Trophoblast cell (in vitro differentiated cells and primary cell): ENCODE measurements around the gene ANKS6.
A peak's percentile ranks its signal among the peaks of the same experiment; 100 is the strongest.

Source experiments
- DNase-seq, 2 donors: peaks; one replicate each; pipeline ENCODE4 v3.0.0-alpha.2; 2016
- H2AFZ ChIP-seq: 2 replicates; pipeline ENCODE4 v1.6.1; 2013; ENCODE audit warnings: low read length, moderate library complexity, mild to moderate bottlenecking; ENCODE audit not compliant: insufficient read depth, poor library complexity
- H2AK5ac ChIP-seq: 2 replicates; pipeline ENCODE4 v1.6.1; 2013; ENCODE audit warnings: mild to moderate bottlenecking, low read length
- H2BK120ac ChIP-seq: 2 replicates; pipeline ENCODE4 v1.6.1; 2013; ENCODE audit warnings: low read length, mild to moderate bottlenecking, moderate library complexity; ENCODE audit not compliant: insufficient read depth, poor library complexity
- H2BK12ac ChIP-seq: 2 replicates; pipeline ENCODE4 v1.6.1; 2013; ENCODE audit warnings: mild to moderate bottlenecking, low read length, moderate library complexity
- H2BK5ac ChIP-seq: 2 replicates; pipeline ENCODE4 v1.6.1; 2013; ENCODE audit warnings: low read length, low read depth, moderate library complexity, mild to moderate bottlenecking; ENCODE audit not compliant: poor library complexity
- H3K14ac ChIP-seq: 2 replicates; pipeline ENCODE4 v1.6.1; 2013; ENCODE audit warnings: mild to moderate bottlenecking, low read length
- H3K18ac ChIP-seq: 2 replicates; pipeline ENCODE4 v1.6.1; 2013; ENCODE audit warnings: mild to moderate bottlenecking, low read length
- H3K23ac ChIP-seq: 2 replicates; pipeline ENCODE4 v1.6.1; 2013; ENCODE audit warnings: low read length
- H3K27ac ChIP-seq: 2 replicates; pipeline ENCODE4 v1.5.1; 2013; ENCODE audit warnings: low read depth, mild to moderate bottlenecking, inconsistent platforms, low read length, moderate library complexity
- H3K27me3 ChIP-seq: 2 replicates; pipeline ENCODE4 v1.6.1; 2013; ENCODE audit warnings: inconsistent platforms, mild to moderate bottlenecking, low read length, moderate library complexity; ENCODE audit not compliant: insufficient read depth
- H3K36me3 ChIP-seq, 2 experiments: 1 replicate in 1 of 2; 2 replicates in 1 of 2; pipeline ENCODE4 v1.6.1; 2013; ENCODE audit warnings: low read length in 2 of 2, mild to moderate bottlenecking in 2 of 2, moderate library complexity in 1 of 2; ENCODE audit not compliant: insufficient read depth in 2 of 2, control insufficient read depth in 1 of 2
- H3K4ac ChIP-seq: 2 replicates; pipeline ENCODE4 v1.6.1; 2013; ENCODE audit warnings: low read depth, mild to moderate bottlenecking, low read length, moderate library complexity
- H3K4me1 ChIP-seq, 2 experiments: 1 replicate in 1 of 2; 2 replicates in 1 of 2; pipeline ENCODE4 v1.6.1; 2013; ENCODE audit warnings: low read length in 2 of 2, mild to moderate bottlenecking in 2 of 2, moderate library complexity in 1 of 2; ENCODE audit not compliant: insufficient read depth in 2 of 2, control insufficient read depth in 1 of 2
- H3K4me2 ChIP-seq: 2 replicates; pipeline ENCODE4 v1.6.1; 2013; ENCODE audit warnings: inconsistent platforms, mild to moderate bottlenecking, low read length, moderate library complexity
- H3K4me3 ChIP-seq: 2 replicates; pipeline ENCODE4 v1.5.1; 2013; ENCODE audit warnings: mild to moderate bottlenecking, low read depth, low read length, inconsistent platforms
- H3K79me1 ChIP-seq: one replicate; pipeline ENCODE4 v1.6.1; 2013; ENCODE audit warnings: low read length
- H3K79me2 ChIP-seq: 2 replicates; pipeline ENCODE4 v1.6.1; 2013; ENCODE audit warnings: low read length, mild to moderate bottlenecking; ENCODE audit not compliant: control insufficient read depth, insufficient read depth, poor library complexity
- H3K9ac ChIP-seq: 2 replicates; pipeline ENCODE4 v1.6.1; 2013; ENCODE audit warnings: mild to moderate bottlenecking, low read length
- H3K9me3 ChIP-seq: 2 replicates; pipeline ENCODE4 v1.6.1; 2013; ENCODE audit warnings: low read depth, mild to moderate bottlenecking, control low read depth, inconsistent platforms, low read length; ENCODE audit not compliant: insufficient read depth
- H4K12ac ChIP-seq: 2 replicates; pipeline ENCODE4 v1.6.1; 2013; ENCODE audit warnings: low read depth, mild to moderate bottlenecking, low read length, moderate library complexity
- H4K8ac ChIP-seq: 2 replicates; pipeline ENCODE4 v1.6.1; 2013; ENCODE audit warnings: low read depth, mild to moderate bottlenecking, low read length, moderate library complexity
- H4K91ac ChIP-seq: one replicate; pipeline ENCODE4 v1.6.1; 2013; ENCODE audit warnings: low read depth, mild to moderate bottlenecking, low read length, moderate library complexity
- WGBS: extraction: QIAGEN DNeasy Blood & Tissue Kit; methylation state at CpG from one replicate; pipeline ENCODE4 v1.1.7; 2013; ENCODE audit warnings: missing lambda C conversion rate; ENCODE audit not compliant: insufficient read length, insufficient coverage; ENCODE audit errors: extremely low coverage; 5-methylcytosine and 5-hydroxymethylcytosine counted together

The ANKS6 gene

DNA sequence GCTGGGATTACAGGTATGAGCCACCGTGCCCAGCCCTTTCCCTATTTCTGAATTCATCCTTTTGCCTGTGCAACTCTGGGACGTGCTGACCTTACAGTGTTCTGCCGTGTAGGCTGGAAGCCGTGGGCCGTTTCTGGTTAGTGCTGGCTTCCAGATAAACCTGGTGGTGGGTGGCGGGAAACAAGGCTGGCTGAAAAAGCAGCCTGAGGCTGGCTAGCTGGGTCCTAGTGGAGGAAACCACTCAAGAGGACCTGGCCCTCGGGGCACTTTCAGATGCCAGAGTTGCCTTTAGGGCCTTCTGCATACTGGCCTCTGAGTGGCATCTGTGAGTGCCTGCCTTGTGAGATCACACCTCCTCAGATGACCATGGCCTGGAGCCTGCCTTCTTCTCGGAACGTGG is 38.0 kb upstream of the ANKS6 start:
- Histone ChIP-seq H3K4ac (no peak overlapping the region), H2BK120ac (no peak overlapping the region), H3K14ac (no peak overlapping the region), H3K4me2 (no peak overlapping the region), H3K36me3 (no peaks in the 10 kb centered on the region), H3K18ac (no peak overlapping the region), H2AK5ac (no peak overlapping the region), H3K27me3 (no peaks in the 10 kb centered on the region), H2BK5ac (no peak overlapping the region), H4K8ac (no peak overlapping the region), H3K23ac (no peak overlapping the region), H2BK12ac (no peak overlapping the region), H4K91ac (no peak overlapping the region), H3K4me1 (no peaks in the 10 kb centered on the region), H2AFZ (no peak overlapping the region), H3K79me2 (no peaks in the 10 kb centered on the region), H4K12ac (no peak overlapping the region), H3K79me1 (no peaks in the 10 kb centered on the region), H3K4me3 (no peak overlapping the region), H3K9me3 (no peaks in the 10 kb centered on the region), H3K27ac (no peak overlapping the region), H3K9ac (no peak overlapping the region)
- peak; percentile 97 to 99 for DNase-seq
- no CpG with 5 or more reads among the region's 9 CpGs for WGBS

DNA sequence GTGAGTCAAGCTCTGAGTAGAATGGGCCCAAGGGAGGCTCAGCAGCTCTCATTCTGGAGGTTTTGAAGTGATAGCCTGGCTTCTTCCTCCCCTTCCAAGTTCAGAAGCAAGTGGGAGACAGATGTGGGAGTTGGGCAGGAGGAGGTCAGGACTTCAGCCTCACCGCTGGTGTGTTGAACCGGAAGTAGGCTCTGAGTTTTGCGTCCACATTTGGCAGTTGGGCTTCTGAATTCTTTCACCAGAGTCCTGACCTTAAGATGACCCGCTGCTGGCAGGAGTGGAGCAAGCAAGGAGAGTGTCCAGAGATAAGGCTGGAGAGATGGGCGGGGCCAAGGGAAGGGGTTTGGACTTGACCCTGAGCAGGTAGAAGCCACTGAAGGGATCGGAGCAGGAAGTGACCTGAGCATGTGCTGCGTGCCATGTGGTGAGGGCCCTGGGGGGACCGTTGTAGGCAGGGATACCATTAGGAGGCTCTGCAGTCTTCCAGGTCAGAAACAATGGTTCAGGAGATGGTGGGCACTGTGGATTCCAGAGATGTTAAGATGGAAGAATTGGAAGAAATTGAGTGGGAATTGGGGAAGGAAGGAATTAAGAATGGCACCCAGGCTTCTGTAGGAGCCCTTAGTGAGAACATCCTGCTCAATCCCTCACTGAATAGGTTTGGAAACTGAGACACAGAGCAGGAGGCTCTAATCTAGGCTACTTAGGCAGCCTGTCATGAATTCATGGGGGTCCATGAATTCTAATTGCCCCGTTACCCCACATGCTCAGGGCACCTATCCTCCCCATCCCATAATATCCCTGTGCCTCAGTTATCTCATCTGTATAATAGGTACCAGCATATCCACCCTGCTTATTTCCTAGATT is 37.0 kb upstream of the ANKS6 start:
- no peak overlapping the region for H3K27ac ChIP-seq
- peak in 1 of 2 donors; percentile 41 for DNase-seq
- no peak overlapping the region for H3K18ac ChIP-seq
- H3K4me2 ChIP-seq: no peak overlapping the region
- H3K4me3 ChIP-seq: no peak overlapping the region
- H3K36me3 ChIP-seq: no peaks in the 10 kb centered on the region
- no peaks in the 10 kb centered on the region for H3K79me1 ChIP-seq
- H2AFZ ChIP-seq: no peak overlapping the region
- H3K14ac ChIP-seq: no peak overlapping the region
- no peaks in the 10 kb centered on the region for H3K79me2 ChIP-seq
- H3K4me1 ChIP-seq: no peaks in the 10 kb centered on the region
- no peaks in the 10 kb centered on the region for H3K9me3 ChIP-seq
- no peak overlapping the region for H2BK120ac ChIP-seq
- no peak overlapping the region for H2BK5ac ChIP-seq
- H3K23ac ChIP-seq: no peak overlapping the region
- H3K4ac ChIP-seq: no peak overlapping the region
- H4K91ac ChIP-seq: no peak overlapping the region
- H3K9ac ChIP-seq: no peak overlapping the region
- no peak overlapping the region for H2BK12ac ChIP-seq
- no peak overlapping the region for H2AK5ac ChIP-seq
- WGBS: no CpG with 5 or more reads among the region's 9 CpGs
- H4K12ac ChIP-seq: no peak overlapping the region
- H3K27me3 ChIP-seq: no peaks in the 10 kb centered on the region
- no peak overlapping the region for H4K8ac ChIP-seq

DNA sequence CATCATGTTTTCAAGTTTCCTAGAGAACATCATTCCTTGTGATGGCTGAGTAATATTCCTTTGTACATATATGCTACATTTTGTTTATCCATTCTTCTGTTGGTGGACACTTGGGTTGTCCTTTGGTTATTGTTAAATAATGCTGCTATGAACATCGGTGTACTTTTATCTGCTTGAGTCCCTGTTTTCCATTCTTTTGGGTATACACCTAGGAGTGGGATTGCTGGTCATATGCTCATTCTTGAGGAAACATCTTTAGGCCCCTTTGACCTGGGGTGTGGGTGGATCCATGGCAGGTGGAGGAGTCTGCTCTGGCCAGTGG is 36.4 kb upstream of the ANKS6 start:
- no peaks in the 10 kb centered on the region for H3K79me2 ChIP-seq
- no peaks in the 10 kb centered on the region for H3K79me1 ChIP-seq
- H3K4me1 ChIP-seq: no peaks in the 10 kb centered on the region
- H3K4me3 ChIP-seq: no peak overlapping the region
- no peak overlapping the region for H3K27ac ChIP-seq
- H2BK5ac ChIP-seq: no peak overlapping the region
- H3K9me3 ChIP-seq: no peaks in the 10 kb centered on the region
- no peak overlapping the region for H2AFZ ChIP-seq
- H4K8ac ChIP-seq: no peak overlapping the region
- H2AK5ac ChIP-seq: no peak overlapping the region
- no peak overlapping the region for H4K91ac ChIP-seq
- no peaks in the 10 kb centered on the region for H3K27me3 ChIP-seq
- no peak overlapping the region for H3K4ac ChIP-seq
- no peak for DNase-seq
- H2BK12ac ChIP-seq: no peak overlapping the region
- H4K12ac ChIP-seq: no peak overlapping the region
- H3K14ac ChIP-seq: no peak overlapping the region
- H3K36me3 ChIP-seq: no peaks in the 10 kb centered on the region
- no peak overlapping the region for H2BK120ac ChIP-seq
- H3K9ac ChIP-seq: no peak overlapping the region
- no CpG with 5 or more reads among the region's 1 CpG for WGBS
- H3K4me2 ChIP-seq: no peak overlapping the region
- H3K18ac ChIP-seq: no peak overlapping the region
- no peak overlapping the region for H3K23ac ChIP-seq

DNA sequence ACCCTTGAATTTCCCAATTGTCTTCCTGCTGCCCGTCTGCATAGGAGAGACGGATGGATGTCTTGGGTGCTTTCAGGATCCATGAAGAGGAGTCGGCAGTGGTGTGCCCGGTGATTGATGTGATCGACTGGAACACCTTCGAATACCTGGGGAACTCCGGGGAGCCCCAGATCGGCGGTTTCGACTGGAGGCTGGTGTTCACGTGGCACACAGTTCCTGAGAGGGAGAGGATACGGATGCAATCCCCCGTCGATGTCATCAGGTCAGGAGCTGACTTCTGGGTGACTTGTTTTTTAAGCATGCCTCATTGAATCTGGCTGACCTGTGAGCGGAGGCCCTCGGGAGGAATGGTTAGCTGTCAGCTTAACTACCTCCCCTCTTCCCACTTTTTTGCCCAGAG is 35.3 kb upstream of the ANKS6 start:
- no peak overlapping the region for H2AK5ac ChIP-seq
- H3K27ac ChIP-seq: no peak overlapping the region
- H4K91ac ChIP-seq: no peak overlapping the region
- H3K27me3 ChIP-seq: no peaks in the 10 kb centered on the region
- DNase-seq: no peak
- H3K23ac ChIP-seq: no peak overlapping the region
- H4K12ac ChIP-seq: no peak overlapping the region
- no peaks in the 10 kb centered on the region for H3K79me2 ChIP-seq
- H3K9me3 ChIP-seq: no peaks in the 10 kb centered on the region
- no peak overlapping the region for H2BK12ac ChIP-seq
- H3K36me3 ChIP-seq: no peaks in the 10 kb centered on the region
- H3K18ac ChIP-seq: no peak overlapping the region
- H3K14ac ChIP-seq: no peak overlapping the region
- no CpG with 5 or more reads among the region's 16 CpGs for WGBS
- H4K8ac ChIP-seq: no peak overlapping the region
- no peak overlapping the region for H2BK120ac ChIP-seq
- no peak overlapping the region for H3K9ac ChIP-seq
- H3K4me1 ChIP-seq: no peaks in the 10 kb centered on the region
- no peak overlapping the region for H3K4me2 ChIP-seq
- H3K4ac ChIP-seq: no peak overlapping the region
- H2BK5ac ChIP-seq: no peak overlapping the region
- H2AFZ ChIP-seq: no peak overlapping the region
- H3K79me1 ChIP-seq: no peaks in the 10 kb centered on the region
- no peak overlapping the region for H3K4me3 ChIP-seq
